H9 (cell line): ENCODE measurements around the gene POLD1. TPM values are rescaled to one million over a fixed set of nuclear protein-coding genes. Genes with fewer than 3 reads are reported as not detected.

ENCODE experiments used
- DNase-seq: peaks from one replicate; pipeline ENCODE4 v3.0.0-alpha.2; 2017
- H2AFZ ChIP-seq: one replicate; pipeline ENCODE4 v1.6.1; 2013; ENCODE audit warnings: mild to moderate bottlenecking, low read length, control low read depth, moderate library complexity
- H2AK5ac ChIP-seq: 2 replicates; pipeline ENCODE4 v1.6.1; 2013; ENCODE audit warnings: low read length, control low read depth, mixed read lengths; ENCODE audit not compliant: insufficient read length
- H2BK120ac ChIP-seq: one replicate; pipeline ENCODE4 v1.6.1; 2013; ENCODE audit warnings: low read depth, mild to moderate bottlenecking, low read length, control low read depth, inconsistent platforms; ENCODE audit not compliant: poor library complexity, severe bottlenecking
- H2BK12ac ChIP-seq: 2 replicates; pipeline ENCODE4 v1.6.1; 2013; ENCODE audit warnings: low read length, control low read depth, mixed read lengths, low read depth; ENCODE audit not compliant: insufficient read length
- H2BK15ac ChIP-seq: 2 replicates; pipeline ENCODE4 v1.6.1; 2013; ENCODE audit warnings: low read depth, low read length, control low read depth
- H2BK20ac ChIP-seq: one replicate; pipeline ENCODE4 v1.6.1; 2013; ENCODE audit warnings: low read depth, mild to moderate bottlenecking, low read length, control low read depth, inconsistent platforms; ENCODE audit not compliant: poor library complexity, severe bottlenecking
- H2BK5ac ChIP-seq: 2 replicates; pipeline ENCODE4 v1.6.1; 2013; ENCODE audit warnings: low read length, control low read depth, mixed read lengths; ENCODE audit not compliant: insufficient read length
- H3K14ac ChIP-seq: 2 replicates; pipeline ENCODE4 v1.6.1; 2013; ENCODE audit warnings: low read length, control low read depth; ENCODE audit not compliant: insufficient read depth
- H3K18ac ChIP-seq: 2 replicates; pipeline ENCODE4 v1.6.1; 2013; ENCODE audit warnings: low read depth, mild to moderate bottlenecking, mixed read lengths, low read length, control low read depth; ENCODE audit not compliant: insufficient read length
- H3K23ac ChIP-seq: 2 replicates; pipeline ENCODE4 v1.6.1; 2013; ENCODE audit warnings: low read length, control low read depth, mixed read lengths, low read depth; ENCODE audit not compliant: insufficient read length
- H3K23me2 ChIP-seq: 2 replicates; pipeline ENCODE4 v1.6.1; 2013; ENCODE audit warnings: low read depth, mild to moderate bottlenecking, mixed read lengths, low read length, control low read depth; ENCODE audit not compliant: insufficient read length, poor library complexity, severe bottlenecking
- H3K27ac ChIP-seq: 2 replicates; pipeline ENCODE4 v1.5.1; 2013; ENCODE audit warnings: low read length, control low read depth, mixed read lengths, low read depth; ENCODE audit not compliant: insufficient read length
- H3K27me3 ChIP-seq: 2 replicates; pipeline ENCODE4 v1.6.1; 2013; ENCODE audit warnings: low read length, control low read depth, inconsistent platforms; ENCODE audit not compliant: insufficient read depth
- H3K4ac ChIP-seq: 2 replicates; pipeline ENCODE4 v1.6.1; 2013; ENCODE audit warnings: low read depth, mild to moderate bottlenecking, control low read depth, inconsistent platforms, low read length, moderate library complexity
- H3K4me1 ChIP-seq: 2 replicates; pipeline ENCODE4 v1.6.1; 2013; ENCODE audit warnings: low read length, control low read depth, inconsistent platforms; ENCODE audit not compliant: insufficient read depth
- H3K4me2 ChIP-seq: 2 replicates; pipeline ENCODE4 v1.6.1; 2013; ENCODE audit warnings: low read length, control low read depth, mixed read lengths; ENCODE audit not compliant: insufficient read length, insufficient read depth
- H3K56ac ChIP-seq: 2 replicates; pipeline ENCODE4 v1.6.1; 2013; ENCODE audit warnings: low read depth, mild to moderate bottlenecking, mixed read lengths, low read length, control low read depth; ENCODE audit not compliant: insufficient read length
- H3K79me1 ChIP-seq: 2 replicates; pipeline ENCODE4 v1.6.1; 2013; ENCODE audit warnings: low read depth, mild to moderate bottlenecking, moderate library complexity, low read length, control low read depth, inconsistent platforms; ENCODE audit not compliant: insufficient read depth, poor library complexity, severe bottlenecking
- H3K79me2 ChIP-seq: 2 replicates; pipeline ENCODE4 v1.6.1; 2013; ENCODE audit warnings: low read length, control low read depth, inconsistent platforms; ENCODE audit not compliant: insufficient read depth
- H3K9ac ChIP-seq: 2 replicates; pipeline ENCODE4 v1.6.1; 2013; ENCODE audit warnings: low read length, control low read depth, mixed read lengths; ENCODE audit not compliant: insufficient read length; ENCODE audit errors: extremely low read depth
- H3K9me3 ChIP-seq: one replicate; pipeline ENCODE4 v1.6.1; 2013; ENCODE audit warnings: low read depth, low read length, inconsistent platforms; ENCODE audit not compliant: control insufficient read depth
- H3T11ph ChIP-seq: one replicate; pipeline ENCODE4 v1.6.1; 2013; ENCODE audit warnings: mild to moderate bottlenecking, low read length, control low read depth, inconsistent platforms
- H4K20me1 ChIP-seq: one replicate; pipeline ENCODE4 v1.6.1; 2013; ENCODE audit not compliant: control insufficient read depth, insufficient read length, insufficient read depth
- H4K5ac ChIP-seq: 2 replicates; pipeline ENCODE4 v1.6.1; 2013; ENCODE audit warnings: low read depth, mild to moderate bottlenecking, mixed read lengths, low read length, control low read depth; ENCODE audit not compliant: insufficient read length
- H4K8ac ChIP-seq: replicated peaks from 2 replicates; pipeline ENCODE4 v1.6.1; 2013; ENCODE audit warnings: low read length, control low read depth, mixed read lengths, low read depth; ENCODE audit not compliant: insufficient read length
- H4K91ac ChIP-seq: 2 replicates; pipeline ENCODE4 v1.6.1; 2013; ENCODE audit warnings: low read depth, mild to moderate bottlenecking, moderate library complexity, mixed read lengths, low read length, control low read depth; ENCODE audit not compliant: insufficient read length
- H3K27ac Mint-ChIP-seq, 3 experiments: 2 replicates in 2 of 3; 3 replicates in 1 of 3; pipeline ENCODE4 v1.8.0; 2020 to 2021; ENCODE audit warnings: mixed read lengths in 3 of 3, mild to moderate bottlenecking in 1 of 3, moderate library complexity in 1 of 3
- H3K27me3 Mint-ChIP-seq: 2 replicates; pipeline ENCODE4 v1.8.0; 2021; ENCODE audit warnings: low read depth, mild to moderate bottlenecking, moderate library complexity, mixed read lengths
- H3K36me3 Mint-ChIP-seq, 3 experiments: 2 replicates in 2 of 3; 3 replicates in 1 of 3; pipeline ENCODE4 v1.8.0; 2020 to 2021; ENCODE audit warnings: low read depth in 3 of 3, mixed read lengths in 3 of 3; ENCODE audit not compliant: insufficient read depth in 1 of 3
- H3K4me1 Mint-ChIP-seq, 2 experiments: 2 replicates each; pipeline ENCODE4 v1.8.0; 2020; ENCODE audit warnings: mixed read lengths in 2 of 2
- H3K4me3 Mint-ChIP-seq, 2 experiments: 2 replicates in 1 of 2; 3 replicates in 1 of 2; pipeline ENCODE4 v1.8.0; 2020 to 2021; ENCODE audit warnings: mild to moderate bottlenecking in 2 of 2, mixed read lengths in 2 of 2, moderate library complexity in 1 of 2
- H3K9me3 Mint-ChIP-seq, 2 experiments: 2 replicates in 1 of 2; 3 replicates in 1 of 2; pipeline ENCODE4 v1.8.0; 2020; ENCODE audit warnings: mild to moderate bottlenecking in 2 of 2, mixed read lengths in 2 of 2, moderate library complexity in 1 of 2
- CTCF ChIP-seq: fragments of 200-600 bp; sonication (generic); conservative IDR thresholded peaks from 3 replicates; pipeline ENCODE4 v1.8.0; 2021; ENCODE audit warnings: antibody characterized with exemption, mild to moderate bottlenecking
- WGBS: extraction: QIAGEN DNeasy Blood & Tissue Kit; methylation state at CpG from one replicate; pipeline ENCODE4 v1.1.7; 2013; ENCODE audit warnings: missing lambda C conversion rate, low lambda C conversion rate, mixed read lengths; ENCODE audit not compliant: insufficient read length; ENCODE audit errors: extremely low coverage; 5-methylcytosine and 5-hydroxymethylcytosine counted together
- total RNA-seq: library from RNA; stranded (reverse); gene quantifications from 2 replicates; pipeline ENCODE4 v1.2.1, GENCODE V29; 2021

Gene POLD1
- total RNA-seq, 1 experiment from 2014 or later, result 165 TPM

- no peaks in the 10 kb centered on the region for H3K23me2 ChIP-seq
- no peak overlapping the region for H3T11ph ChIP-seq
- Mint-ChIP-seq H3K9me3 (no peaks in the 10 kb centered on the region; a peak in 1 of 5 replicates), H3K27ac (no peak overlapping the region), H3K4me3 (no peak overlapping the region), H3K36me3 (no peaks in the 10 kb centered on the region; a peak in 1 of 7 replicates), H3K27me3 (peaks cover 15% of the 10 kb centered on the region), H3K4me1 (peaks cover 8 to 12% of the 10 kb centered on the region in 2 experiments)
- no peak overlapping the region for H2BK120ac ChIP-seq
- H3K79me1 ChIP-seq, result no peaks in the 10 kb centered on the region
- DNase-seq, result peak; percentile 81
- H4K8ac ChIP-seq, result no peak overlapping the region
- H2AK5ac ChIP-seq, result no peak overlapping the region
- peak; percentile 83 for TF ChIP-seq CTCF
- H4K20me1 ChIP-seq, result no peaks in the 10 kb centered on the region
- H4K5ac ChIP-seq, result no peak overlapping the region
- H3K4ac ChIP-seq, result no peak overlapping the region
- no peaks in the 10 kb centered on the region for H3K79me2 ChIP-seq
- no peaks in the 10 kb centered on the region for H3K4me1 ChIP-seq
- H3K23ac ChIP-seq, result no peak overlapping the region
- H3K9ac ChIP-seq, result no peak overlapping the region
- no peak overlapping the region for H3K18ac ChIP-seq
- no peak overlapping the region for H3K14ac ChIP-seq
- H3K27ac ChIP-seq, result no peak overlapping the region
- no peak overlapping the region for H2BK15ac ChIP-seq
- no peaks in the 10 kb centered on the region for H3K9me3 ChIP-seq
- no peak overlapping the region for H4K91ac ChIP-seq
- H2BK5ac ChIP-seq, result no peak overlapping the region
- H3K56ac ChIP-seq, result no peak overlapping the region
- H3K4me2 ChIP-seq, result no peak overlapping the region
- no CpG with 5 or more reads among the region's 28 CpGs for WGBS
- H2BK20ac ChIP-seq, result no peak overlapping the region
- H2BK12ac ChIP-seq, result no peak overlapping the region
- H3K27me3 ChIP-seq, result no peaks in the 10 kb centered on the region
- H2AFZ ChIP-seq, result no peak overlapping the region
These were observed 77.1 kb downstream of the POLD1 start for GRCh38 chr19:50461066-50461875.
